ENCODE results near the gene COL4A2.

- TF ChIP-seq, protein P1, sequence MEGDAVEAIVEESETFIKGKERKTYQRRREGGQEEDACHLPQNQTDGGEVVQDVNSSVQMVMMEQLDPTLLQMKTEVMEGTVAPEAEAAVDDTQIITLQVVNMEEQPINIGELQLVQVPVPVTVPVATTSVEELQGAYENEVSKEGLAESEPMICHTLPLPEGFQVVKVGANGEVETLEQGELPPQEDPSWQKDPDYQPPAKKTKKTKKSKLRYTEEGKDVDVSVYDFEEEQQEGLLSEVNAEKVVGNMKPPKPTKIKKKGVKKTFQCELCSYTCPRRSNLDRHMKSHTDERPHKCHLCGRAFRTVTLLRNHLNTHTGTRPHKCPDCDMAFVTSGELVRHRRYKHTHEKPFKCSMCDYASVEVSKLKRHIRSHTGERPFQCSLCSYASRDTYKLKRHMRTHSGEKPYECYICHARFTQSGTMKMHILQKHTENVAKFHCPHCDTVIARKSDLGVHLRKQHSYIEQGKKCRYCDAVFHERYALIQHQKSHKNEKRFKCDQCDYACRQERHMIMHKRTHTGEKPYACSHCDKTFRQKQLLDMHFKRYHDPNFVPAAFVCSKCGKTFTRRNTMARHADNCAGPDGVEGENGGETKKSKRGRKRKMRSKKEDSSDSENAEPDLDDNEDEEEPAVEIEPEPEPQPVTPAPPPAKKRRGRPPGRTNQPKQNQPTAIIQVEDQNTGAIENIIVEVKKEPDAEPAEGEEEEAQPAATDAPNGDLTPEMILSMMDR (IDR thresholded peaks at IDR 0.05): no peak
- TF ChIP-seq POLR2A (IDR thresholded peaks at IDR 0.05): no peak
Measured at GRCh38 chr13:110548891-110549794, 242.1 kb downstream of the COL4A2 start.
